GM18517 (cell line): ENCODE data around the gene BFAR.
A peak's percentile ranks its signal among the peaks of the same experiment; 100 is the strongest.
"Not testable (repeated sequence)": the region's sequence is repeated elsewhere in the genome, so short reads cannot be mapped to it uniquely, and the experiment has no call there.

Source experiments
- ATAC-seq: cut with Tn5 transposase; IDR thresholded peaks from one replicate; pipeline ENCODE4 v1.9.1; 2021; ENCODE audit warnings: mild to moderate bottlenecking, moderate library complexity; ENCODE audit not compliant: unreplicated experiment

BFAR gene

DNA sequence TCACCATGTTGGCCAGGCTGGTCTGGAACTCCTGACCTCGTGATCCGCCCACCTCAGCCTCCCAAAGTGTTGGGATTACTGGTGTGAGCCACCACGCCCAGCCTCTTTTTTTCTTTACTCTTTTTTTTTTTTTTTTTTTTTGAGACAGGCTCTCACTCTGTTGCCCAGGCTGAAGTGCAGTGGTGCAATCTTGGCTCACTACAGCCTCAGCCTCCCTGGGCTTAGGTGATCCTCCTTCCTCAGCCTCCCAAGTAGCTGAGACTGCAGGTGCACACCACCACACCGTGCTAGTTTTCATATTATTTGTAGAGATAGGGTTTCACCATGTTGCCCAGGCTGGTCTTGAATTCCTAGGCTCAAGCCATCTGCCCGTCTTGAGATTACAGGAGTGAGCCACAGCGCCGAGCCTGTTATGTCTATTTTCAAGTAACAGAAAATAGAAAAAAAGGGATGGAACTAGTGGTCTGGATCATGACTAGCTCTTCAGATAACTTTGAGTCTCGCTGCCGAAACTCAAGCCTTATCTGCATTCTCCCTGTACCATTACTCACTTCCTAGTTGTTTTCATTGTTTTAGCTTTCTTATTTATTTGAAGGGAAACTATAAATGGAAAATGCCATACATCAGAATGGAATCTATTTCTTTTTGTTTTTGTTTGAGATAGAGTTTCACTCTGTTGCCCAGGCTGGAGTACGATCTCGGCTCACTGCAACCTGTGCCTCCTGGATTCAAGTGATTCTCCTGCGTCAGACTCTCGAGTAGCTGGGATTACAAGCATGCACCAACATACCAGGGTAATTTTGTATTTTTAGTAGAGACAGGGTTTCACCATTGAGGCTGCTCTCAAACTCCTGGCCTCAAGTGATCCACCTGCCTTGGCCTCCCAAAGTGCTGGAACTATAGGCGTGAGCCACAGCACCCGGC, 53.4 kb downstream of the BFAR start:
- ATAC-seq, result not testable (repeated sequence)

DNA sequence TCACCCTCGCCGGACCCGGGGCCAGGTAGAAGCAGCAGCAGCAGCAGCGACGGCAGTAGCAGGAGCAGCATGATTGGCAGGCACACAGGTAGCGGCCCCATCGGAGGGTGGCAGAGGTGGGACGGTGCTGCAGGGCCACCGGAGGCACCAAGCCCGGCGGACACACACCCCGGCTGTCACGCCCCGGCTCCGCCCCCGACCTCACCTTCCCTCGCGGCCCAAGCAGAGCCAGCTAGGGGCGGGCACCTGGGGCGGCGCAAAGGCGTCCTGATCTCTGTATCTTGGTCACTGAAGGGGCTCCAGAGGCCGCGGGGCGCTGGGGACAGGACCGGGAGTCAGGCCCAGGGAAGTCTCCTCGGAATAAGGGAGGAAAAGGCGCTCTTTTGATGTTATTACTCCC, 61.4 kb downstream of the BFAR start, which contains the start of gene PLA2G10:
Gene PLA2G10, minus strand, starts transcription at position 180 of the 400 bp plus-strand sequence. Its CDS starts 79 bp downstream, at position 101.
- not testable (repeated sequence) for ATAC-seq

DNA sequence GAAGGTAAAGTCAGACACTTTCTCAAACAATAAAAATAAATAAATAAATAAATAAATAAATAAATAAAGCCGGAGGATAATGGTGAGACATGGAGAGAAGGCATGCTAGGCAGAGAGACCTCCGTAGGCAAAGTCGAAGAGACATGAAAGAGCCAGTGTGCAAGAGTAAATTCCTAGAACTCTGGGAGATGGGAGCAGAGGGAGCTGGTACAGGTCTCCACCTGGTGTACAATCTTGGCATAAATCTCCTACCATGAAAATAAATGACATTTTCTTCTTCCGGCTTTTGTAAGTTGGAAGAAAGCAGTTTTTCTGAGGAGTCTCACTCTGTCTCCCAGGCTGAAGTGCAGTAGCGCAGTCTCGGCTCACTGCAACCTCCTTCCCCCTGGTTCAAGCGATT, 69.1 kb downstream of the BFAR start:
- not testable (repeated sequence) for ATAC-seq

DNA sequence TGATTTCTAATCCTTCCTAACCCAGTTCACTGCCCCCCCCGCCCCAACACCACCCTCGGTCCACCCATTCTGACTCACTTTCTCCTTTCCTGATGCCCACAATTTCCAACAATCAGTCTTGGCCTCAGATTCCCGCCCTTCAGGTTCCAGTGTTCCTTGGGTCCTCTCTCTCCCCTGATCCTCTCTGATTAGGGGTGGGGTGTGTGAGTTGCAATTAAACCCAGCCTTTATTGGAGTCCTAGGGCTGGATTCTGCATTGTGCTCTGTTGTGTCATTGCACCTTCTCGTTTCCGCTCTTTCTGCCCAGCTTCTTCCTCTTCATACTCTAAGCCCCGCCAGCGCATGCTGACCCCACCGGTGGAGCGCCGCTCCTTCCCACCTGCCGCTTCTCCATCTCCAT, 69.9 kb downstream of the BFAR start:
- ATAC-seq, result not testable (repeated sequence)

DNA sequence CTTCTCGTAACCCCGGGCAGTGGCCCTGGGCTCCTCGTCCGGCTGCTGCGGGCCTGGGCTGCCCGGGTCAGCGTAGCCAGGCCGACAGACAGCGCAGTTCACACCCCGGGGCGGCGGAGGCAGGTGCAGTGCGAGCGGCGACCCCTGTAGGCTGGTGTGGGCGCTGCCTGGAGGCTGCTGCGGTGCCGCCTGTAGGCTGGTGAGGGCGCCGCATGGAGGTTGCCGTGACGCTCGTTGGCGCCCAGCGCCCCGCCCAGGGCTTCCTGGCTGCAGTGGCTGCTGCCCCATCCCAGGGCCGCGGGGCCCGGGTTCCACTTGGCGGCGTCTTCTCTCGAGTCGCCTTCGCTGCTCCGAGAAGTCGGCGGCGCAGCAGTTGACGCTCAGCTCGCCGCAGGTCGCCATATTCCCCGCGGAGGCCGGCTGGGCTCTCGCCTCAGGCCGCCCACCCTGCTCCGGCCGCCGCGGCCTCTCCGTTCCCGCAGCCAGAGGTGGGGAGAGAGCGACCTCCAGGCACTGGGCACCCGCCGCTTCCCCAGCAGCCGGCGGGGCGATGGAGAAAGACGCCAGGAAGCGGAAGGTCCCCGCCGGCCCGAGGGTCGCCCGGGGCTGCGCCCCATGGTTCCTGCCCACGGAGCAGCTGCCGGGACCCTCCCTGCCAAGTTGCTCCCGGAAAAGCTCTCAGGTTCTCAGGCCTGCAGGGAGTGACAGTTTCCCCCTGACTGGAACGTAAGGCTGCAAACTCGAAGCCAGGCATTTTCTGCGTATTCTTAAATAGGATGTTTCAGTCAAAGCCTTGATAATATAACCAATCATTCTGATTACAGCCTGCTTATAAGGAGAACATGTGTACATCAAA, 70.6 kb downstream of the BFAR start, which contains the start of gene NPIPA3:
Gene NPIPA3, plus strand, starts transcription at position 256 of the 856 bp plus-strand sequence. CDS start 5,533 bp downstream, outside the sequence.
- peak; percentile 95 for ATAC-seq
